Activated CD4-positive, alpha-beta T cell treated with anti-CD3 and anti-CD28 coated beads, Interleukin-2, amount 10 ng/mL, durations not matched to agents 24 days and 14 days (primary cell): ENCODE results near the gene BLMH. TPM values are rescaled to one million over a fixed set of nuclear protein-coding genes. Genes with fewer than 3 reads are reported as not detected.
"Not testable (repeated sequence)": the region's sequence is repeated elsewhere in the genome, so short reads cannot be mapped to it uniquely, and the experiment has no call there.

ENCODE experiments used
- DNase-seq: peaks from one replicate; pipeline ENCODE4 v3.0.0; 2022
- H3K27ac Mint-ChIP-seq: one replicate; pipeline ENCODE4 v1.8.0; 2022; ENCODE audit warnings: mild to moderate bottlenecking, mixed read lengths
- H3K27me3 Mint-ChIP-seq: one replicate; pipeline ENCODE4 v1.8.0; 2022; ENCODE audit warnings: mixed read lengths
- H3K36me3 Mint-ChIP-seq: one replicate; pipeline ENCODE4 v1.8.0; 2022; ENCODE audit warnings: low read depth, mild to moderate bottlenecking, mixed read lengths
- H3K4me1 Mint-ChIP-seq: one replicate; pipeline ENCODE4 v1.8.0; 2021; ENCODE audit warnings: mixed read lengths
- H3K4me3 Mint-ChIP-seq: one replicate; pipeline ENCODE4 v1.8.0; 2022; ENCODE audit warnings: mild to moderate bottlenecking, moderate library complexity, mixed read lengths
- H3K9me3 Mint-ChIP-seq: one replicate; pipeline ENCODE4 v1.8.0; 2021; ENCODE audit warnings: mixed read lengths
- intact Hi-C: fragments of 100-400 bp; cut with micrococcal nuclease; formaldehyde crosslinking; loops from one replicate; pipeline ENCODE4 v1.15.1; 2023
- total RNA-seq: library from RNA; stranded (reverse); gene quantifications from 2 replicates; pipeline ENCODE4 v1.2.3, GENCODE V29; 2022

BLMH gene
- total RNA-seq, 1 donor from 2014 or later, result 72.8 TPM

DNA sequence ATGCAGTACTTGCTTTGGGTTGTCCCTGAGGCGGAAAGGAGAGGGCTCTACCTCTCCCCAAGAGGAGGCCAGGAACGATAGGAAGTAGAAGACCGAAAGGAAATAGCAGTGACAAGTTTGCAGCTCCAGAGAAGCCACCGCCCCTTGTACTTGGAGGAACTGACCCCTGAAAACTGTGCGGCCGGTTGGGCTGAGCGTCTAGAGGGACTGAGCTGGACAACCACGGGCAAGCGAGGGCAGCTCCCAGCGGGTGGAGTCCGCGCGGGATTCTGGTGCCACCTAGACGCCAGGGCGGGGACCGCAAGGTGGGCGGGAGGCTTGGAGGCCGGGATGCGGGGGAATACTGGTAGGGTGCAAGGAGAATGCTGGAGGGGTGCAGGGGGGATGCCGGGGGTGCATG is 55.0 kb downstream of the BLMH start:
- intact Hi-C loops, result loop anchor here (10.0 kb wide), 1 partner anchor 132 kb away; no protein-coding TSS in a partner anchor
- Mint-ChIP-seq H3K9me3 (no peaks in the 10 kb centered on the region), H3K27ac (no peak overlapping the region), H3K36me3 (peaks cover 2% of the 10 kb centered on the region), H3K27me3 (peaks cover 71% of the 10 kb centered on the region), H3K4me1 (peaks cover 20% of the 10 kb centered on the region), H3K4me3 (peak overlapping the region; percentile 59)
- DNase-seq, result peak; percentile 65

DNA sequence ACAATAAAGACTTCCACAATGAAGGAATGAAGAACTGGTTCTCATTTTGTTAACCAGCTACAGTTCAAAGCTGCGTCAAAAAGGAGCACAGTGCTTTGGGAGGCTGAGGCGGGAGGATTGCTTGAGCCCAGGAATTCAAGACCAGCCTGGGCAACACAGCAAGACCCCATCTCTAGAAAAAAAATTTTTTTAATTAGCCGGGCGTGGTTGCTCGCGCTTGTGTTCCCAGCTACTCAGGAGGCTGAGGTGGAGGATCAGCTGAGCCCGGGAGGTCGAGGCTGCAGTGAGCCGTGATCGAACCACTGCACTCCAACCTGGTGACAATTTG is 55.5 kb downstream of the BLMH start:
- peaks cover 2% of the 10 kb centered on the region for H3K36me3 Mint-ChIP-seq

DNA sequence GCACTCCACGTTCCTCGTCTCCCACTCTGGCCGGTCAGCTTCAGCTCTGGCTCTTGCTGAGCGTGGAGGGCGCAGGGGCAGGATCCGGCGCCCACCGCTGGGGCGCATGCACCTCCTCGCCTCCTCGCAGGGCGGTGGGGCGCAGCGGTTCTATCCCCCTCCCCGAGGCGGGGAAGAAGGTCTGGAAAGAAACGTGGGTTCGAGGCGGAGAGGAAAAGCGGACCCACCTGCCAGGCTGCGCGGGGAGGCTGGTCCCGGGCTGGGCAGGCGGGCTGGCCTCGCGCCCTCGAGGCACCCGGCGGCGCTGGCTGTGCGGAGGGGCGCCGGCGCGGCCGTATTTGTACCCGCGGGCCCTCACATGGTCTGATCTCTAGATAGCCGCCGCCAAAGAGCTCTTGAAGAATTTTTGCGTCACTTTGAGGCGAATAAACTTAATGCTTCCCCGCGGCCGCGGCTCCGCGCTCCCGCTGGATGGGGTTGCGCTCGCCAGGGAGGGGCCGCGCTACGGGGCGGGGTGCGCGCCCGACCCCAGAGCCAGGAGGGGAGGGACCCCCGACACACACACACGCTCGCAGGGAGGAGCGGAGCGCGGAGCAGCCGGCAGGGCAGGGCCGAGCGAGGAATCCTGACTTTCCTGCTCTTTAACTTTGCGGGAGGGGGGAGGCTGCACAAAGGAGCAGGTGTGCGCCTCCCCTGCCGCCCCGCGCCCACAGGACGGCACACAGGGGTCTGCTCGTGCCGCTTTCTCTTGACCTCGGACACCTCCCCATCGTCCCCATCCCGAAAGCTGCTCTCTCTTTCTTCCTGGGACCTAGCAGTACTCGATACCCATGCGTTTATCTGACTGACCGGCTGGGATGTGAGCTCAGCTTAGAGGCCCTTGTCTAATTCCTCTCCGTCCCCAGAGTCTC is 56.1 kb downstream of the BLMH start, which contains the start of gene SLC6A4:
TSS of gene SLC6A4 (minus strand) at position 312 of the 911 bp plus-strand sequence. CDS start 13,739 bp downstream, outside the sequence.
- Mint-ChIP-seq H3K9me3 (no peaks in the 10 kb centered on the region), H3K36me3 (peaks cover 2% of the 10 kb centered on the region), H3K4me3 (peak within 1 kb of the TSS; percentile 79), H3K27ac (no peak within 1 kb of the TSS), H3K4me1 (peaks cover 20% of the 10 kb centered on the region), H3K27me3 (peaks cover 77% of the 10 kb centered on the region)
- no peak for DNase-seq
- intact Hi-C loops, result loop anchor here (10.0 kb wide), 1 partner anchor 131 kb away; no protein-coding TSS in a partner anchor

More for the DNA sequence above, 55.5 kb downstream of the BLMH start:
- Mint-ChIP-seq H3K27me3 (peaks cover 73% of the 10 kb centered on the region), H3K4me3 (peak overlapping the region; percentile 79), H3K4me1 (peaks cover 20% of the 10 kb centered on the region), H3K9me3 (no peaks in the 10 kb centered on the region), H3K27ac (no peak overlapping the region)
- intact Hi-C loops, result loop anchor here (10.0 kb wide), 1 partner anchor 131 kb away; no protein-coding TSS in a partner anchor
- DNase-seq, result no peak

DNA sequence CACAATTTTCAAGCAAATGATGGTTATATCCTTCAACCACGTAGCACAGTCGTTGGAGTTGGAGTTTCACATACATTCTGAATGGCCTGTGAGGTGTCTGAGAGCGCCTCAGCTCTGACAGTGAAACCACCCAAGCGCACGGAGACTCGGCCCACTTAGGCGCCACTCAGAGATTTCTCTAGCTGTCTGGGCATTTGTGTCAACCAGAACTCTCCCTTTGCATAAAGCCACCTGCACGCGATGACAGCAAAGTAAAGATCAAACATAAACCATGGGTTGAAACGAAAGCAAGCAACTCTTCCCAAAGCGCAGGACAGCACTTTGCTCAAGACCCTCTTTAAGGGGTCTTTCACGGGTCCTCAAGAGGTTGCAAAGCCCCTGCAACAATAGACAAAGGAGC is 56.8 kb downstream of the BLMH start:
- intact Hi-C loops, result loop anchor here (10.0 kb wide), 1 partner anchor 130 kb away; no protein-coding TSS in a partner anchor
- no peaks in the 10 kb centered on the region for H3K9me3 Mint-ChIP-seq
- H3K4me1 Mint-ChIP-seq, result peaks cover 20% of the 10 kb centered on the region
- no peak overlapping the region for H3K27ac Mint-ChIP-seq
- H3K36me3 Mint-ChIP-seq, result peaks cover 2% of the 10 kb centered on the region
- peak; percentile 59 for DNase-seq
- peak overlapping the region; percentile 51 for H3K4me3 Mint-ChIP-seq
- H3K27me3 Mint-ChIP-seq, result peaks cover 80% of the 10 kb centered on the region

DNA sequence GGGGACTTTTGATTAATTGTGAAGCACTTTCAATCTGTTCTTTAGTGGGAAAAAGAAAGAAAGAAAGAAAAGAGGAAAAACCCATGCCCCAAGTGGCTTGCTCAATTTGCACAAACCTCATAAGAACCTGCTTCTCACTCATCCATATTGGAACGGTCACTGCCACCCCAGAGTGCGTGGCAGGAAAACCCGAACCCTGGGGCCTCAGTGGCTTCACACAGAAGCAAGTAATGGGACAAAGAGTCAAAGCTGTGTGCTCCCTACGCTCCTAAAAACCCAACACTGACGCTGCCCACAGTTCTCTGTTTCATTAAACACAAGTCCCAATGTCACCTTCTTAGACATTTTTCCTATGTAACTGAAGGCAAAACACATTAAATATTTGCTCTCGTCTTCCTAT is 57.4 kb downstream of the BLMH start:
- peaks cover 73% of the 10 kb centered on the region for H3K27me3 Mint-ChIP-seq
- intact Hi-C loops, result loop anchor here (10.0 kb wide), 1 partner anchor 129 kb away; no protein-coding TSS in a partner anchor
- DNase-seq, result no peak
- H3K36me3 Mint-ChIP-seq, result peaks cover 2% of the 10 kb centered on the region
- no peak overlapping the region for H3K27ac Mint-ChIP-seq
- H3K9me3 Mint-ChIP-seq, result no peaks in the 10 kb centered on the region
- no peak overlapping the region for H3K4me3 Mint-ChIP-seq
- peaks cover 20% of the 10 kb centered on the region for H3K4me1 Mint-ChIP-seq

DNA sequence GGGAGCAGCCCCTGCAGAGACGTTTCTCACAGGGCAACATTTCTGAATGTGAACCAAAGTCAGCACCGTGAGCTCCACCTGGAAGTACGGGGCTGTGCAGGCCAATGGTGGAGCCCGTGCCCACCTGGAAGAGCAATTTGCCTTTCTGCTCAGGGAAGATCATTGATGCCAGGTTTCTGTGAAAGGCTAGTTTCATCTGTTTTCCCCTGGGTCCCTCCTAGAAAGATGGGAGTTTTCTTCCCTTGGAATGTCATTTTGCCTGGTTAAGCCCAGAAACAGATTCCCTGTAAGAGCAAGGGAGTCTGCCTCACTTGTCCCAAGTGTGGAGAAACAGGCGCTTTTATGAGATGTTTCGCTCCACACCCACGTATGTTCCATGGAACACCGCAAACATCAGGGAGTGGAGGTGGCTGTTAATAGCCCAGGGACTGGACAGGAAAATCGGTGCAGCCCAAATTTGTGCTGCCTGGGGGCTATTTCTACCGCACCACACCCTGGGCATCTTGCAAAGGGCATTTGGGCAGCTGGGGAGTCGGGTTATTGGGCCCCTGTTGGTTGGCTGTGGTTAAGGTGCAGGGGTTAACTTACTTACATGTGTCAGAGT is 58.8 kb downstream of the BLMH start:
- Mint-ChIP-seq H3K27me3 (peaks cover 67% of the 10 kb centered on the region), H3K36me3 (peaks cover 2% of the 10 kb centered on the region), H3K4me1 (peaks cover 12% of the 10 kb centered on the region), H3K4me3 (no peak overlapping the region), H3K9me3 (no peaks in the 10 kb centered on the region), H3K27ac (no peak overlapping the region)
- intact Hi-C loops, result loop anchor here (10.0 kb wide), 1 partner anchor 128 kb away; no protein-coding TSS in a partner anchor
- DNase-seq, result no peak

DNA sequence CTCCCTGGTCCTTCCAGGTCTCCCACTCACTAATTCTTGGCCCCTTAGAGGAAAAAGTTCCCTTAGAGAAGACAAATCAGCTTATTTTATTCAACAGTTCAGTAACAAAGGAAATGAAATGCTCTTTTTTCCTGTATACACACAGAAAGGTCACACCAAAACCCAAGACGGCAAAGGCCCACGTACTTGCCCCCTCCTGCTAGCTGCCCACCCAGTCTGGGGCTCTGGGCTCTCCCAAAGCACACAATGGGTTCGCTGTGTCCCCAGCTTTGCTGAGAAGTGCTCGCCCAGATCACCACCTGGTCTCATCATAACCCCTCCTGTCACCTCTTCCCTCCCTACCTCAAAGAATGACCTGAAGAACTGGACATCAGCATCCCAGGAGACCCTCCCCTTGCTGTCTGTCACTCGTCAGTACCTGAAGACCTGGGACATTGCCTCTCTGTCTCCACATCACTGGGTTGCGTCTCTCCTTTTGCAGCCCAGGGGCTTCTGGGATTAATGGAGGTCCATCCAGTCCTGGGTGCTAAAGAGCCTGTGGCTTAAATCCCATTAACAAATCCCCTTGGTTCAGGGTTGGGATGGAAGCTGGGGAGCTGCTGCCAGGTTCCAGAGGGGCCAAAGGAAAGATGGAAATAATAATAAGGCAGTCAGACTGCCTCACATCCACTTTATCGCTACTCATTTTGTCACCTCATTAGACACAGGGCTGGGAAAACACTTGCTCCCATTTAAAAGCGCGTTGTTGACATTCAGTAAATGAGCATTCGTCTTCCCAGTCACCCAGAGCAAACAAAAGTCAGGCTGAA is 59.5 kb downstream of the BLMH start:
- peaks cover 61% of the 10 kb centered on the region for H3K27me3 Mint-ChIP-seq
- H3K4me3 Mint-ChIP-seq, result no peak overlapping the region
- peaks cover 2% of the 10 kb centered on the region for H3K36me3 Mint-ChIP-seq
- peaks cover 10% of the 10 kb centered on the region for H3K4me1 Mint-ChIP-seq
- DNase-seq, result no peak
- no peak overlapping the region for H3K27ac Mint-ChIP-seq
- intact Hi-C loops, result loop anchor here (10.0 kb wide), 1 partner anchor 127 kb away; no protein-coding TSS in a partner anchor
- no peaks in the 10 kb centered on the region for H3K9me3 Mint-ChIP-seq

DNA sequence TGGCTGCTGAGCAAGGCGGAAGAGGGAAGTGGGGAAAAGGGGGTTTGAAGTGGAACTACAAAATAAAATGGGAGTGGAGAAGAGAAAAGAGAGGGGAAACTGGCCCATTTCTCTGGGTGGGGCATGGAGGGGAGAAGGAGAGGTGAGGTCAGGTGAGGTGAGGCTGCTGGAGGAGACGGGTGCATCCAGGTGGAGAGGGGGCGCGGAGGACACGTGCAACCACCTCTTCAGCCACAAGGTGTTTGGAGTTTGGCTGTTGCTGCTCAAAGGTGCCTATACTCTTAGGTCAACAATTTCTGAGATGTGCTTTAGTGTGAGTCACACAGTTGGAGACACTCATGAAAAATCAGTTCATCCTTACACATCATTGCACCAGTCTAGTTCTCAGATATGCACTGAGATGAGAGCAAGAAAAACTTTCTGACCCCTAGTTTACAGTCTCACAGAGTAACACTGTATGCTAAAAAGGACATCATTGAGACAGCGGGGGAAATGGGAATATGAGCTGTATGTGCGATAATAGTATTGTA is 61.1 kb downstream of the BLMH start:
- Mint-ChIP-seq H3K27me3 (peaks cover 53% of the 10 kb centered on the region), H3K36me3 (no peaks in the 10 kb centered on the region), H3K4me3 (no peak overlapping the region), H3K9me3 (no peaks in the 10 kb centered on the region), H3K27ac (no peak overlapping the region), H3K4me1 (peaks cover 5% of the 10 kb centered on the region)
- DNase-seq, result no peak
- intact Hi-C loops, result loop anchor here (10.0 kb wide), 1 partner anchor 126 kb away; no protein-coding TSS in a partner anchor

DNA sequence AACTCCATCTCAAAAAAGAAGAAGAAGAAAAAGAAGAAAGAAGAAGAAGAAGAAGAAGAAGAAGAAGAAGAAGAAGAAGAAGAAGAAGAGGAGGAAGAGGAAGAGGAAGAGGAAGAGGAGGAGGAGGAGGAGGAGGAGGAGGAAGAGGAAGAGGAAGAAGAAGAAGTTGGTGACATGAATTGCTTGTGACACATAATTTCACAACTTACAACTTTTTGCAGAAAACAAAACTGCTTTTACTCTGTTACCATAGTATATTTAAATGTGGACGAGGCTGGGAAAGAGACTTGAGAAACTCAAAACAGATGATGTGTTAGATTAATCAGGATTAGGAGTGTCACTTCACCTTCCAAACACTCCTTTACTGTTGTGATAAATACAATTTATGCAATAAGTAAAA is 61.7 kb downstream of the BLMH start:
- not testable (repeated sequence) for H3K27ac Mint-ChIP-seq

DNA sequence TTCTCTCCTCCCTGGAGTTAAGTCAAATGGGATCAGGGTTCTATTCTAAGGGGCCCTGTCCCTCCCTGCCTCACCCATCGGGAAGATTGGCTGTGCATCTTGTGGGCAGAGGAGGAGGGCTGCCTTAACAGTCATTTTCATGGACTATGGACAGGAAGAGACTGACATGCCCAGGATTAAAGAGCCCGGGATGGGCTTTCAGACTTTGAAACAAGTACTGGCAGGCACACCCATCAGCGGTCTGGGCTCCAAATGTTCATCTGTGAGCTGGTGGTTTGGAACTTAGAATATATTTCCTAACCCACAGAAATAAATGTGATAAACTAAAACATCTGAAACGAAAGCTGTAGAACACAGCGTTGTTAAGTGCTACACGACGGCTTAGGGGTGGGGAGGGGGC is 62.7 kb downstream of the BLMH start:
- no peak for DNase-seq
- peaks cover 44% of the 10 kb centered on the region for H3K27me3 Mint-ChIP-seq
- no peak overlapping the region for H3K27ac Mint-ChIP-seq
- H3K4me3 Mint-ChIP-seq, result no peak overlapping the region
- no peaks in the 10 kb centered on the region for H3K9me3 Mint-ChIP-seq
- intact Hi-C loops, result no loop called here
- no peaks in the 10 kb centered on the region for H3K36me3 Mint-ChIP-seq
- H3K4me1 Mint-ChIP-seq, result no peaks in the 10 kb centered on the region

More for the DNA sequence above, 61.7 kb downstream of the BLMH start:
- H3K9me3 Mint-ChIP-seq, H3K36me3 Mint-ChIP-seq, H3K4me3 Mint-ChIP-seq, H3K4me1 Mint-ChIP-seq, DNase-seq: not testable (repeated sequence)
- intact Hi-C loops, result loop anchor here (10.0 kb wide), 1 partner anchor 125 kb away; no protein-coding TSS in a partner anchor
- peaks cover 52% of the 10 kb centered on the region for H3K27me3 Mint-ChIP-seq

DNA sequence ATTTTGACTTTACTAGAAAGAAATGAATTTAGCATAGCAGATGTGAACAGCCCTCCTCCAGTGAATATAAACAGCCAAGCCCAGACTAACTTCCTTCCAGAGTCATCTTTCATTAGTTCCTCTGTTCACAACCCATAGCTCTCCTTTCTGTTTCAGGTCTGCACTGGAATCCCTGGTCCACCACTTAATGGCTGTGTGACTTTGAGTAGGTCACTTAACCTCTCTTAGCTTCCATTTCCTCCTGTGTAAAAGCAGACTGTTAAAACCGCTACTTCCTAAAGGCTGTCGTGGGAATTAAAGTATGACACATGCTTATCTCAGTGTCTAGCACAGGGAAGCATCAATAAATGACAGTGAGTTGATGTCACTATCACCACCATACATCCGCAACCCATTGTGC is 63.7 kb downstream of the BLMH start:
- Mint-ChIP-seq H3K9me3 (no peaks in the 10 kb centered on the region), H3K36me3 (no peaks in the 10 kb centered on the region), H3K4me1 (no peaks in the 10 kb centered on the region), H3K27me3 (peaks cover 34% of the 10 kb centered on the region), H3K27ac (no peak overlapping the region), H3K4me3 (no peak overlapping the region)
- no peak for DNase-seq
- intact Hi-C loops, result no loop called here

DNA sequence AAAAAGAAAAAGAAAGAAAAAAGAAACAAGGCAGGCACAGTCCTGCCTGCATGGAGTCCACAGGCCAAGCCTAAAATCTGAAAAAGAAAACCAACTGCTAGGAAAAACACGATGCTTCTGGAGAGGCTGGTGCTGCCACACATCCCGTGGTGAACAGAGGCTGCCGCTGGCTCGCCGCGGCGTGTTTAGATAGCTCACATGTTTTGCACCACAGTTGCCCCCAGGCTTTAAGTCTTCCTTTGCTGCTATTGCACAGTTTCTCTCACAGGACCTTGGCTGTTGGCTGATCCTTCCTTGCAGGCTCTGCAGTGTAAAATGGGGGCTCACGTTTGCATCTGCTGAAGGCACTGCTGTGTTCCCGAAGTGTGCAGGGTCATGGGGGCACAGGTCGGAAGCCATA is 64.9 kb downstream of the BLMH start:
- no peak for DNase-seq
- H3K27me3 Mint-ChIP-seq, result peaks cover 24% of the 10 kb centered on the region
- H3K9me3 Mint-ChIP-seq, result no peaks in the 10 kb centered on the region
- H3K4me1 Mint-ChIP-seq, result no peaks in the 10 kb centered on the region
- no peak overlapping the region for H3K4me3 Mint-ChIP-seq
- no peak overlapping the region for H3K27ac Mint-ChIP-seq
- H3K36me3 Mint-ChIP-seq, result no peaks in the 10 kb centered on the region
- intact Hi-C loops, result no loop called here

DNA sequence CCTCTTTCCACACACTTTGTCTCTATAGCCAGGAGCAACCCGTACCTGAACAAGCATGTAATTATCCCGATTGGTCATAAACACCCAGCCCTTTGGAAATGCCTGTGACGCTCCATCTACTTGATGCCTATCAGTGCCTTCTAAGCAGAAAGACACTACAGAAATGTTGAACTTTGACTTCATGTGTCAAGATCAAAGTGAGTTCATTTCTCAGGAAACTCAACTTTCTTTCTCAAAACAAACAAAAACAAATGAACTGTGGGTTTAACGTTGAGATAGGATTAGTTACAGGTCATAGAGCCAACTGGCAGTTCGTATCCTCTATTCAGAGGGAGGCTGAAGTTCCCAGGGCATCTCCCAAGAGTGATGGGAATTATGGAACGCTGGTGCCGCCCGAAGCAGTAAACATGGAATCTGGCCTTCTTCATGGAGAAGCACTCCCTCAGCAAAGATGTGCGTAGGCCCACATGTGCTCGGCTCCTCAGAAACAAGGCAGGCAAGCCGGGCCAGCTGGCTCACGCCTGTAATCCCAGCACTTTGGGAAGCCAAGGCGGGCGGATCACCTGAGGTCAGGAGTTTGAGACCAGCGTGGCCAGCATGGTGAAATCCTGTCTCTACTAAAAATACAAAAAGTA is 65.7 kb downstream of the BLMH start:
- DNase-seq, result no peak
- Mint-ChIP-seq H3K27me3 (peaks cover 24% of the 10 kb centered on the region), H3K27ac (no peak overlapping the region), H3K9me3 (no peaks in the 10 kb centered on the region), H3K36me3 (no peaks in the 10 kb centered on the region), H3K4me3 (no peak overlapping the region), H3K4me1 (no peaks in the 10 kb centered on the region)
- intact Hi-C loops, result no loop called here
